Omental fat pad (tissue), 4 donors: ENCODE data around the gene TNFSF4. TPM values are rescaled to one million over a fixed set of nuclear protein-coding genes. Genes with fewer than 3 reads are reported as not detected.
A peak's percentile ranks its signal among the peaks of the same experiment; 100 is the strongest.

Experiments
- ATAC-seq: fragments of 150-250 bp; one replicate; pipeline ENCODE4 v1.9.1; 2016; ENCODE audit warnings: mild to moderate bottlenecking, moderate library complexity; ENCODE audit not compliant: low FRiP score
- DNase-seq: peaks from one replicate; pipeline ENCODE4 v3.0.0-alpha.2; 2019; ENCODE audit warnings: low spot score
- CTCF ChIP-seq, 3 donors: fragments of 450-650 bp; IDR thresholded peaks; one replicate each; pipeline ENCODE4 v1.5.1; 2016 to 2017; ENCODE audit warnings: antibody characterized with exemption in 3 of 3, mild to moderate bottlenecking in 3 of 3, moderate library complexity in 2 of 3
- total RNA-seq, 4 donors: library from RNA; depleted of rRNA; stranded (reverse); fragments of >200 nt; gene quantifications; one replicate each; pipeline ENCODE4 v1.1.0, GENCODE V29; 2016

Gene TNFSF4
- total RNA-seq, 4 donors from 2014 or later = 0.36 to 3.0 (median 1.1) TPM

GRCh38 chr1:173202424-173203145 is 4.5 kb downstream of the TNFSF4 start:
- DNase-seq (no peak), ATAC-seq (peak; percentile 77)
- no peak for TF ChIP-seq CTCF (IDR thresholded peaks at IDR 0.05)

GRCh38 chr1:173201969-173202368 is 5.2 kb downstream of the TNFSF4 start:
- TF ChIP-seq CTCF (IDR thresholded peaks at IDR 0.05) = no peak
- no peak for ATAC-seq
- DNase-seq = no peak

GRCh38 chr1:173195596-173196088 is 11.5 kb downstream of the TNFSF4 start:
- no peak for TF ChIP-seq CTCF (IDR thresholded peaks at IDR 0.05)
- ATAC-seq = no peak

GRCh38 chr1:173193639-173194038 is 13.5 kb downstream of the TNFSF4 start:
- DNase-seq (no peak), ATAC-seq (no peak)
- no peak for TF ChIP-seq CTCF (IDR thresholded peaks at IDR 0.05)

More at GRCh38 chr1:173195596-173196088, 11.5 kb downstream of the TNFSF4 start:
- DNase-seq = no peak

- peak; percentile 21 for ATAC-seq
- TF ChIP-seq CTCF (IDR thresholded peaks at IDR 0.05) = no peak
These were observed 16.0 kb downstream of the TNFSF4 start for GRCh38 chr1:173191011-173191705.

GRCh38 chr1:173190101-173190936 is 16.8 kb downstream of the TNFSF4 start:
- DNase-seq (peak; percentile 41), ATAC-seq (peak; percentile 80)
- TF ChIP-seq CTCF (IDR thresholded peaks at IDR 0.05) = no peak

More at GRCh38 chr1:173191011-173191705, 16.0 kb downstream of the TNFSF4 start:
- DNase-seq = no peak
